HUES48 (cell line): Measurements from ENCODE around the gene RAPGEF2.
A peak's percentile ranks its signal among the peaks of the same experiment; 100 is the strongest.

Experiments used
- H3K27ac ChIP-seq: one replicate; pipeline ENCODE4 v1.7.0; 2013; ENCODE audit warnings: low read depth, low read length, inconsistent platforms
- H3K27me3 ChIP-seq: 2 replicates; pipeline ENCODE4 v1.6.1; 2013; ENCODE audit warnings: mild to moderate bottlenecking, low read length; ENCODE audit not compliant: control insufficient read depth, insufficient read depth
- H3K36me3 ChIP-seq: 2 replicates; pipeline ENCODE4 v1.6.1; 2013; ENCODE audit warnings: low read length; ENCODE audit not compliant: control insufficient read depth, insufficient read depth
- H3K4me1 ChIP-seq: 2 replicates; pipeline ENCODE4 v1.6.1; 2013; ENCODE audit warnings: mild to moderate bottlenecking, low read length; ENCODE audit not compliant: control insufficient read depth, insufficient read depth
- H3K4me3 ChIP-seq: 2 replicates; pipeline ENCODE4 v1.5.1; 2013; ENCODE audit warnings: mild to moderate bottlenecking, low read depth, low read length
- H3K9ac ChIP-seq: 2 replicates; pipeline ENCODE4 v1.6.1; 2013; ENCODE audit warnings: mild to moderate bottlenecking, low read depth, low read length, moderate library complexity
- H3K9me3 ChIP-seq: 2 replicates; pipeline ENCODE4 v1.6.1; 2013; ENCODE audit warnings: low read length; ENCODE audit not compliant: control insufficient read depth, insufficient read depth

RAPGEF2 gene

GRCh38 chr4:159266981-159267868, 164.3 kb downstream of the RAPGEF2 start:
- peak overlapping the region; percentile 38 for H3K27ac ChIP-seq
- H3K36me3 ChIP-seq, result no peaks in the 10 kb centered on the region
- no peaks in the 10 kb centered on the region for H3K27me3 ChIP-seq
- H3K9me3 ChIP-seq, result no peaks in the 10 kb centered on the region
- peaks cover 28% of the 10 kb centered on the region for H3K4me1 ChIP-seq
- 0 out of 2 replicates have a peak overlapping the region, but pooled peaks have one; percentile 5 for H3K9ac ChIP-seq
- H3K4me3 ChIP-seq, result no peak overlapping the region

GRCh38 chr4:159267869-159268285, 165.0 kb downstream of the RAPGEF2 start:
- no peaks in the 10 kb centered on the region for H3K9me3 ChIP-seq
- H3K4me3 ChIP-seq, result no peak overlapping the region
- H3K36me3 ChIP-seq, result no peaks in the 10 kb centered on the region
- no peaks in the 10 kb centered on the region for H3K27me3 ChIP-seq
- H3K9ac ChIP-seq, result 0 out of 2 replicates have a peak overlapping the region, but pooled peaks have one; percentile 5
- peaks cover 28% of the 10 kb centered on the region for H3K4me1 ChIP-seq
- H3K27ac ChIP-seq, result peak overlapping the region; percentile 16

- peak overlapping the region; percentile 16 for H3K27ac ChIP-seq
- H3K4me1 ChIP-seq, result peaks cover 28% of the 10 kb centered on the region
- no peak overlapping the region for H3K4me3 ChIP-seq
- no peak overlapping the region for H3K9ac ChIP-seq
- H3K27me3 ChIP-seq, result no peaks in the 10 kb centered on the region
- no peaks in the 10 kb centered on the region for H3K9me3 ChIP-seq
- no peaks in the 10 kb centered on the region for H3K36me3 ChIP-seq
These were observed 165.7 kb downstream of the RAPGEF2 start for GRCh38 chr4:159268607-159269006.

GRCh38 chr4:159269116-159269515, 166.2 kb downstream of the RAPGEF2 start:
- Histone ChIP-seq H3K27me3 (no peaks in the 10 kb centered on the region), H3K36me3 (no peaks in the 10 kb centered on the region), H3K27ac (no peak overlapping the region), H3K9ac (no peak overlapping the region), H3K4me1 (peaks cover 28% of the 10 kb centered on the region), H3K9me3 (no peaks in the 10 kb centered on the region), H3K4me3 (no peak overlapping the region)

- Histone ChIP-seq H3K36me3 (no peaks in the 10 kb centered on the region), H3K27me3 (no peaks in the 10 kb centered on the region), H3K9me3 (no peaks in the 10 kb centered on the region), H3K4me3 (no peak overlapping the region), H3K9ac (no peak overlapping the region), H3K27ac (no peak overlapping the region), H3K4me1 (peaks cover 28% of the 10 kb centered on the region)
These were observed 167.1 kb downstream of the RAPGEF2 start for GRCh38 chr4:159269956-159270355.

- H3K4me1 ChIP-seq, result peaks cover 25% of the 10 kb centered on the region
- no peak overlapping the region for H3K27ac ChIP-seq
- no peaks in the 10 kb centered on the region for H3K27me3 ChIP-seq
- H3K9ac ChIP-seq, result no peak overlapping the region
- H3K36me3 ChIP-seq, result no peaks in the 10 kb centered on the region
- H3K9me3 ChIP-seq, result no peaks in the 10 kb centered on the region
- H3K4me3 ChIP-seq, result no peak overlapping the region
These were observed 169.0 kb downstream of the RAPGEF2 start for GRCh38 chr4:159271856-159272255.

- H3K27me3 ChIP-seq, result no peaks in the 10 kb centered on the region
- H3K9ac ChIP-seq, result no peak overlapping the region
These were observed 169.6 kb downstream of the RAPGEF2 start for GRCh38 chr4:159272273-159273140.

GRCh38 chr4:159273141-159273438, 170.2 kb downstream of the RAPGEF2 start:
- H3K27ac ChIP-seq, result no peak overlapping the region

More at GRCh38 chr4:159272273-159273140, 169.6 kb downstream of the RAPGEF2 start:
- Histone ChIP-seq H3K4me3 (no peak overlapping the region), H3K36me3 (no peaks in the 10 kb centered on the region), H3K27ac (no peak overlapping the region), H3K4me1 (peaks cover 18% of the 10 kb centered on the region; the same call in 1 of the 2 replicates), H3K9me3 (no peaks in the 10 kb centered on the region)

GRCh38 chr4:159273841-159274240, 171.0 kb downstream of the RAPGEF2 start:
- no peak overlapping the region for H3K9ac ChIP-seq
- H3K4me3 ChIP-seq, result no peak overlapping the region
- no peak overlapping the region for H3K27ac ChIP-seq
- no peaks in the 10 kb centered on the region for H3K36me3 ChIP-seq
- no peaks in the 10 kb centered on the region for H3K27me3 ChIP-seq
- no peaks in the 10 kb centered on the region for H3K9me3 ChIP-seq
- peaks cover 5% of the 10 kb centered on the region; the same call in 1 of the 2 replicates for H3K4me1 ChIP-seq

More at GRCh38 chr4:159273141-159273438, 170.2 kb downstream of the RAPGEF2 start:
- H3K9ac ChIP-seq, result no peak overlapping the region
- no peaks in the 10 kb centered on the region for H3K27me3 ChIP-seq
- no peaks in the 10 kb centered on the region for H3K9me3 ChIP-seq
- H3K4me3 ChIP-seq, result no peak overlapping the region
- peaks cover 13% of the 10 kb centered on the region; the same call in 1 of the 2 replicates for H3K4me1 ChIP-seq
- no peaks in the 10 kb centered on the region for H3K36me3 ChIP-seq

GRCh38 chr4:159278399-159278798, 175.5 kb downstream of the RAPGEF2 start:
- Histone ChIP-seq H3K27me3 (no peaks in the 10 kb centered on the region), H3K9ac (no peak overlapping the region), H3K9me3 (no peaks in the 10 kb centered on the region), H3K4me1 (peaks cover 12% of the 10 kb centered on the region), H3K36me3 (no peaks in the 10 kb centered on the region), H3K27ac (no peak overlapping the region), H3K4me3 (no peak overlapping the region)

GRCh38 chr4:159279084-159279483, 176.2 kb downstream of the RAPGEF2 start:
- peaks cover 19% of the 10 kb centered on the region for H3K4me1 ChIP-seq

More at GRCh38 chr4:159279084-159279483, 176.2 kb downstream of the RAPGEF2 start:
- H3K36me3 ChIP-seq, result no peaks in the 10 kb centered on the region
- H3K4me3 ChIP-seq, result no peak overlapping the region
- no peak overlapping the region for H3K27ac ChIP-seq
- H3K27me3 ChIP-seq, result no peaks in the 10 kb centered on the region
- no peak overlapping the region for H3K9ac ChIP-seq
- no peaks in the 10 kb centered on the region for H3K9me3 ChIP-seq
